GM23248 (cell line): ENCODE results near the gene ADPRM.

Source experiments
- EZH2 ChIP-seq: fragments of 200-600 bp; sonication (generic); IDR thresholded peaks from 2 replicates; pipeline ENCODE4 v1.6.1; 2018; ENCODE audit warnings: antibody characterized with exemption, mild to moderate bottlenecking; ENCODE audit not compliant: insufficient read depth, poor library complexity, severe bottlenecking
- EZH2phosphoT487 ChIP-seq: fragments of 200-600 bp; sonication (generic); IDR thresholded peaks from 2 replicates; pipeline ENCODE4 v1.6.1; 2018; ENCODE audit warnings: antibody characterized with exemption, moderate library complexity, mild to moderate bottlenecking, low read depth; ENCODE audit not compliant: insufficient read depth

DNA sequence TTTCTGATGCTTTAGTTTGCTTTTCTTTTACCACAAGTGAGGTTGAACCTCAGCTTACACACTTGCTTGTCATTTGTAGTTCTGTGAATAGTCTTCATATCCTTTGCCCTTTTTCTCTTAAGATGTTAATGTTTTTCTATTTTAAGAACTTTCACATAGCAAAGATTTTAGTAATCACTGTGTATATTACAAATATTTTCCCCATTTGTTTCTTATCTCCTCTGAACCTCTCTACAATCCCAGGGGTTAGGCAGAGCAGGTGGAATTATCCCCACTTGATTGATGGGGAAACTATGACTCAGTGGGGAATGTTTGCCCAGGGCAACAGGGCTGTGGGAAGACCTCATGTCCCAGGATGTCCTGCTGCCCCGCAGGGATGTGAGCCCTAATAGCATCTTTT is 28.6 kb upstream of the ADPRM start:
- TF ChIP-seq EZH2 (no peak), EZH2phosphoT487 (no peak)
